NCI-H1694 (cell line): ENCODE results near the gene TUBB8B.
"Not testable (repeated sequence)": the region's sequence is repeated elsewhere in the genome, so short reads cannot be mapped to it uniquely, and the experiment has no call there.

Source experiments
- DNase-seq: peaks from one replicate; lab custom pipeline; 2025; lab: John Stamatoyannopoulos, UW

The TUBB8B gene

DNA sequence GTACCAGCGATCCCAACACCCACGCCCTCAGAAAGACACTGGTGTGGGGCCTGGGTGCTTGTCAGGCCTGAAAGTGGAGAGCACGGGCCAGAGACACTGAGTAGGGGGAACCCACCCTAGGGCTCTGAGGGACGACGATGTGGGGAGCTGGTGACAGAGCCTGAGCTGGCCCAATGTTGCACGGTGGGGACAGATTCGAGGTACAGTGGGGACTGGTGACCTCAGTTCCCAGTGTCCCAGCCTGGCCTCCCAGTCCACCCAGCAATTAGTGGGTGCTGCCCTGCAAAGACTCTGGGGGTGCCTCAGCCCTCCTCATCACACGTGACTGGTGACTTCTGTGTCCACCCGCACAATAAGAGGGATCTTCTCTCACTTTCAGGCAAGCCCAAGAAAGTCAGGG lies 36.6 kb downstream of the TUBB8B start:
- DNase-seq: not testable (repeated sequence)

DNA sequence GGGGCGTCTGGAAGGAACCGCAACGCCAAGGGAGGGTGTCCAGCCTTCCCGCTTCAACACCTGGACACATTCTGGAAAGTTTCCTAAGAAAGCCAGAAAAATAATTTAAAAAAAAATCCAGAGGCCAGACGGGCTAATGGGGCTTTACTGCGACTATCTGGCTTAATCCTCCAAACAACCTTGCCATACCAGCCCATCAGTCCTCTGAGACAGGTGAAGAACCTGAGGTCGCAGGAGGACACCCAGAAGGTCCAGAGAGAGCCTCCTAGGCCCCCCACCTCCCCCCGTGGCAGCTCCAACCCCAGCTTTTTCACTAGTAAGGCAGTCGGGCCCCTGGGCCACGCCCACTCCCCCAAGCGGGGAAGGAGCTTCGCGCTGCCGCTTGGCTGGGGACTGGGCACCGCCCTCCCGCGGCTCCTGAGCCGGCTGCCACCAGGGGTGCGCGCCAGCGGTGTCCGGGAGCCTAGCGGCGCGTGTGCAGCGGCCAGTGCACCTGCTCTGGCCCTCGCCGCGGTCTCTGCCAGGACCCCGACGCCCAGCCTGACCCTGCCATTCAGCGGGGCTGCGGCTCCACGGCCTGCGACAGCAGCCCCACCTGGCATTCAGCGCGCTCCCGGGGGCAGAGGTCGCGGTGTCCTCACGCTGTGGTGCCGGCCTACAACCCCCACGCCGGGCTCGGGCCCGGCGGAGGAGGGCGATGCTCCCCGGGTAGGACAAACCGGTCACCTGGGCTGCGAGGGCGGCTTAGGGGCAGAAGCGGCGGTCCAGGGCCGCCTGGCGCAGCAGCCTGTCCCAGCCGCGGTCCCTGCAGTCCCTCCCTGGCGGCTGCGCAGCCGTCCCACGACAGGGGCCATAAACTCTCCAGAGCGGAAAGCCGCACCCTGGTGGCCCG lies 37.8 kb downstream of the TUBB8B start:
- DNase-seq: not testable (repeated sequence)

DNA sequence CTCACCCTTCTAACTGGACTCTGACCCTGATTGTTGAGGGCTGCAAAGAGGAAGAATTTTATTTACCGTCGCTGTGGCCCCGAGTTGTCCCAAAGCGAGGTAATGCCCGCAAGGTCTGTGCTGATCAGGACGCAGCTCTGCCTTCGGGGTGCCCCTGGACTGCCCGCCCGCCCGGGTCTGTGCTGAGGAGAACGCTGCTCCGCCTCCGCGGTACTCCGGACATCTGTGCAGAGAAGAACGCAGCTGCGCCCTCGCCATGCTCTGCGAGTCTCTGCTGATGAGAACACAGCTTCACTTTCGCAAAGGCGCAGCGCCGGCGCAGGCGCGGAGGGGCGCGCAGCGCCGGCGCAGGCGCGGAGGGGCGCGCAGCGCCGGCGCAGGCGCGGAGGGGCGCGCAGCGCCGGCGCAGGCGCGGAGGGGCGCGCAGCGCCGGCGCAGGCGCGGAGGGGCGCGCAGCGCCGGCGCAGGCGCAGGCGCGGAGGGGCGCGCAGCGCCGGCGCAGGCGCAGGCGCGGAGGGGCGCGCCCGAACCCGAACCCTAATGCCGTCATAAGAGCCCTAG lies 38.7 kb downstream of the TUBB8B start:
- not testable (repeated sequence) for DNase-seq

DNA sequence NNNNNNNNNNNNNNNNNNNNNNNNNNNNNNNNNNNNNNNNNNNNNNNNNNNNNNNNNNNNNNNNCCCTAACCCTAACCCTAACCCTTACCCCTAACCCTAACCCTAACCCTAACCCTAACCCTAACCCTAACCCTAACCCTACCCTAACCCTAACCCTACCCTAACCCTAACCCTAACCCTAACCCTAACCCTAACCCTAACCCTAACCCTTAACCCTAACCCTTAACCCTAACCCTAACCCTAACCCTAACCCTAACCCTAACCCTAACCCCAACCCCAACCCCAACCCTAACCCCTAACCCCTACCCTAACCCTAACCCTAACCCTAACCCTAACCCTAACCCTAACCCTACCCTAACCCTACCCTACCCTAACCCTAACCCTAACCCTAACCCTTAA lies 39.5 kb downstream of the TUBB8B start:
- not testable (repeated sequence) for DNase-seq
